Measurements from ENCODE around the gene WDR17. TPM values are rescaled to one million over a fixed set of nuclear protein-coding genes. Genes with fewer than 3 reads are reported as not detected.
"Not testable (repeated sequence)": the region's sequence is repeated elsewhere in the genome, so short reads cannot be mapped to it uniquely, and the experiment has no call there.

WDR17 gene
- total RNA-seq, 1 donor from 2014 or later: 6.1 TPM

- Mint-ChIP-seq H3K4me3 (no peak overlapping the region), H3K27ac (no peak overlapping the region), H3K9me3 (peaks cover 9% of the 10 kb centered on the region), H3K4me1 (ENCODE audit: unreplicated experiment) (peaks cover under 1% of the 10 kb centered on the region), H3K36me3 (no peaks in the 10 kb centered on the region), H3K27me3 (peaks cover 4% of the 10 kb centered on the region)
- no peak for TF ChIP-seq CTCF (conservative IDR thresholded peaks at IDR 0.05)
- no peak for DNase-seq (ENCODE audit: extremely low spot score, unreplicated experiment)
These were observed 145.1 kb downstream of the WDR17 start for GRCh38 chr4:176210579-176211296.

GRCh38 chr4:176212351-176212750 is 146.7 kb downstream of the WDR17 start:
- not testable (repeated sequence) for H3K4me3 Mint-ChIP-seq; H3K36me3 Mint-ChIP-seq; H3K9me3 Mint-ChIP-seq; DNase-seq (ENCODE audit: extremely low spot score, unreplicated experiment); H3K4me1 Mint-ChIP-seq (ENCODE audit: unreplicated experiment); H3K27me3 Mint-ChIP-seq; H3K27ac Mint-ChIP-seq

GRCh38 chr4:176217510-176217909 is 151.9 kb downstream of the WDR17 start:
- Mint-ChIP-seq H3K4me3 (no peak overlapping the region), H3K36me3 (no peaks in the 10 kb centered on the region), H3K9me3 (peaks cover 6% of the 10 kb centered on the region), H3K4me1 (ENCODE audit: unreplicated experiment) (no peaks in the 10 kb centered on the region), H3K27me3 (no peaks in the 10 kb centered on the region), H3K27ac (no peak overlapping the region)
- TF ChIP-seq CTCF (conservative IDR thresholded peaks at IDR 0.05): no peak
- no peak for DNase-seq (ENCODE audit: extremely low spot score, unreplicated experiment)

- DNase-seq (ENCODE audit: extremely low spot score, unreplicated experiment): no peak
- Mint-ChIP-seq H3K4me1 (ENCODE audit: unreplicated experiment) (no peaks in the 10 kb centered on the region), H3K36me3 (no peaks in the 10 kb centered on the region), H3K27ac (peak overlapping the region; percentile 50), H3K4me3 (no peak overlapping the region), H3K9me3 (peaks cover 4% of the 10 kb centered on the region), H3K27me3 (no peaks in the 10 kb centered on the region)
- TF ChIP-seq CTCF (conservative IDR thresholded peaks at IDR 0.05): no peak
These were observed 156.5 kb downstream of the WDR17 start for GRCh38 chr4:176222149-176222548.

- no peak overlapping the region for H3K27ac Mint-ChIP-seq
- H3K36me3 Mint-ChIP-seq: no peaks in the 10 kb centered on the region
- H3K4me1 Mint-ChIP-seq (ENCODE audit: unreplicated experiment): no peaks in the 10 kb centered on the region
- H3K27me3 Mint-ChIP-seq: no peaks in the 10 kb centered on the region
- no peak for TF ChIP-seq CTCF (conservative IDR thresholded peaks at IDR 0.05)
- peaks cover 4% of the 10 kb centered on the region for H3K9me3 Mint-ChIP-seq
- H3K4me3 Mint-ChIP-seq: no peak overlapping the region
- no peak for DNase-seq (ENCODE audit: extremely low spot score, unreplicated experiment)
These were observed 157.9 kb downstream of the WDR17 start for GRCh38 chr4:176223561-176223960.

- no peak for DNase-seq (ENCODE audit: extremely low spot score, unreplicated experiment)
- Mint-ChIP-seq H3K9me3 (peaks cover 4% of the 10 kb centered on the region), H3K4me1 (ENCODE audit: unreplicated experiment) (no peaks in the 10 kb centered on the region), H3K27ac (no peak overlapping the region), H3K4me3 (no peak overlapping the region), H3K27me3 (no peaks in the 10 kb centered on the region), H3K36me3 (no peaks in the 10 kb centered on the region)
- no peak for TF ChIP-seq CTCF (conservative IDR thresholded peaks at IDR 0.05)
These were observed 161.1 kb downstream of the WDR17 start for GRCh38 chr4:176226736-176227135.

Data from type B pancreatic cell (in vitro differentiated cells).